ENCODE results near the gene SPRED3. TPM values are rescaled to one million over a fixed set of nuclear protein-coding genes. Genes with fewer than 3 reads are reported as not detected.

The SPRED3 gene
- total RNA-seq, 1 donor from 2014 or later, result 1.6 TPM

DNA sequence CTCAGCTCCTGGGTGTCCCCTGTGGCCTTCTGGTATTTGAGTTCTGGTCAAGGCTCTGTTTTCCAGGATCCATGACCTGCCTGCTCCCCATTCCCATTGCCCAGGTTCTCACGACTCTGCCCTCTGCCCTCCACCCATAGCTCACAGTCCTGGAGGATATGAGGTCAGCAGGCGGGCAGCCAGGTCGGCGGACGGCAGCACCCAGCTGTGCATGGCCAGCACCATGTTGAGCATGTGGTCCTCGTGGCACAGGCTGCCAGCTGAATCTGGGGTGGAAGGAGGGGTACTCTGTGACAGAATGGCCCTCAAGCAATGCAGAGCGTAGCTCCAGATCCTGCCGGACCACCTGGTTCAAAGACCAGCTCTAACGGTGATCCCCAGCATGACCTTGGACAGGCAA lies 32.4 kb downstream of the SPRED3 start:
- TF ChIP-seq CTCF (IDR thresholded peaks at IDR 0.05), result no peak
- Histone ChIP-seq H3K27ac (no peak overlapping the region), H3K9me3 (no peaks in the 10 kb centered on the region), H3K36me3 (no peaks in the 10 kb centered on the region), H3K4me3 (no peak overlapping the region), H3K4me1 (peaks cover 4% of the 10 kb centered on the region), H3K27me3 (no peaks in the 10 kb centered on the region)
- ATAC-seq (no peak), DNase-seq (no peak)
- intact Hi-C loops (cut with DNase I), result no loop called here

GRCh38 chr19:38421856-38422255 lies 33.4 kb downstream of the SPRED3 start:
- no peaks in the 10 kb centered on the region for H3K27me3 ChIP-seq

GRCh38 chr19:38422438-38422837 lies 33.9 kb downstream of the SPRED3 start:
- H3K27ac ChIP-seq, result no peak overlapping the region
- no peak overlapping the region for H3K4me3 ChIP-seq
- no peaks in the 10 kb centered on the region for H3K36me3 ChIP-seq
- DNase-seq (no peak), ATAC-seq (no peak)
- TF ChIP-seq CTCF (IDR thresholded peaks at IDR 0.05), result no peak
- peaks cover 3% of the 10 kb centered on the region for H3K4me1 ChIP-seq
- intact Hi-C loops (cut with DNase I), result no loop called here
- no peaks in the 10 kb centered on the region for H3K27me3 ChIP-seq
- H3K9me3 ChIP-seq, result no peaks in the 10 kb centered on the region

More at GRCh38 chr19:38421856-38422255, 33.4 kb downstream of the SPRED3 start:
- Histone ChIP-seq H3K27ac (no peak overlapping the region), H3K9me3 (no peaks in the 10 kb centered on the region), H3K36me3 (no peaks in the 10 kb centered on the region), H3K4me3 (no peak overlapping the region), H3K4me1 (peaks cover 4% of the 10 kb centered on the region)
- ATAC-seq (no peak), DNase-seq (no peak)
- intact Hi-C loops (cut with DNase I), result no loop called here
- no peak for TF ChIP-seq CTCF (IDR thresholded peaks at IDR 0.05)

DNA sequence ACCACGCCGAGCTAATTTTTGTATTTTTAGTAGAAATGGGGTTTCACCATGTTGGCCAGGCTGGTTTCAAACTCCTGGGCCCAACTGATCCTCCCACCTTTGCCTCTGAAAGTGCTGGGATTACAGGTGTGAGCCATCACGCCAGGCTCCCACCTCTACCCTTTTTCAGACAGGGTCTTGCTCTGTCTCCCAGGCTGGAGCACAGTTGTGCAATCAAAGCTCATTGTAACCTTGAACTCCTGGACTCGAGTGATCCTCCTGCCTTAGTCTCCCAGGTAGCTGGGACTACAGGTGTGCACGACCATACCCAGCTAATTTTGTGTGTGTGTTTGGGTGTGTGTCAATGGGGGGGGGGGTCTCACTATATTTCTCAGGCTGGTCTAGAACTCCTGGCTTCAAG lies 35.8 kb downstream of the SPRED3 start:
- ATAC-seq, result no peak
- Histone ChIP-seq H3K27me3 (no peaks in the 10 kb centered on the region), H3K9me3 (no peaks in the 10 kb centered on the region), H3K36me3 (no peaks in the 10 kb centered on the region), H3K4me1 (no peaks in the 10 kb centered on the region), H3K4me3 (no peak overlapping the region), H3K27ac (no peak overlapping the region)
- TF ChIP-seq CTCF (IDR thresholded peaks at IDR 0.05), result no peak
- intact Hi-C loops (cut with DNase I), result no loop called here
- DNase-seq, result no peak

- H3K36me3 ChIP-seq, result no peaks in the 10 kb centered on the region
- H3K9me3 ChIP-seq, result no peaks in the 10 kb centered on the region
- H3K4me1 ChIP-seq, result no peaks in the 10 kb centered on the region
- no peak for TF ChIP-seq CTCF (IDR thresholded peaks at IDR 0.05)
- H3K27ac ChIP-seq, result peak overlapping the region; percentile 58
- DNase-seq (no peak), ATAC-seq (peak; percentile 42)
- intact Hi-C loops (cut with DNase I), result no loop called here
- H3K27me3 ChIP-seq, result no peaks in the 10 kb centered on the region
- peak overlapping the region; percentile 36 for H3K4me3 ChIP-seq
These were observed 36.8 kb downstream of the SPRED3 start for GRCh38 chr19:38425222-38425809.

Data from upper lobe of right lung (tissue), 1 donor.